HepG2 (cell line): Measurements from ENCODE around the gene TOP1. TPM values are rescaled to one million over a fixed set of nuclear protein-coding genes. Genes with fewer than 3 reads are reported as not detected.

Experiments used
- BRCA1 ChIP-seq: sonication (generic); formaldehyde crosslinking; IDR thresholded peaks from 2 replicates; pipeline ENCODE4 v1.4.0; 2020; ENCODE audit warnings: missing genetic modification reagents
- CBFB ChIP-seq: sonication (generic); formaldehyde crosslinking; IDR thresholded peaks from 2 replicates; pipeline ENCODE4 v1.4.0; 2020; ENCODE audit warnings: missing genetic modification reagents
- CREB1 ChIP-seq, 2 experiments: fragments of 450-650 bp in 1 of 2; IDR thresholded peaks; 2 replicates each; pipeline ENCODE4 v1.6.1; 2016 to 2017; ENCODE audit warnings: control low read depth in 1 of 2, mild to moderate bottlenecking in 1 of 2, missing compliant biosample characterization in 1 of 2, missing genetic modification characterization in 1 of 2
- FOXA3 ChIP-seq: IDR thresholded peaks from 2 replicates; pipeline ENCODE4 v1.6.1; 2016; ENCODE audit warnings: missing genetic modification reagents, missing compliant biosample characterization
- KMT2B ChIP-seq: IDR thresholded peaks from 2 replicates; pipeline ENCODE4 v1.6.1; 2016; ENCODE audit warnings: missing genetic modification reagents, missing compliant biosample characterization
- MAX ChIP-seq: IDR thresholded peaks from 2 replicates; pipeline ENCODE4 v1.6.1; 2012; ENCODE audit warnings: inconsistent platforms
- MTF2 ChIP-seq: sonication (generic); formaldehyde crosslinking; IDR thresholded peaks from 2 replicates; pipeline ENCODE4 v1.5.0; 2020; ENCODE audit warnings: missing genetic modification reagents, borderline replicate concordance
- NBN ChIP-seq: fragments of 450-650 bp; conservative IDR thresholded peaks from 2 replicates; pipeline ENCODE4 v1.6.1; 2017
- SOX13 ChIP-seq, 3 experiments: fragments of 450-650 bp in 1 of 3; sonication (generic) in 1 of 3; formaldehyde crosslinking in 1 of 3; IDR thresholded peaks in 2 of 3; conservative IDR thresholded peaks in 1 of 3; 2 replicates each; pipeline versions ENCODE4 v1.5.0 to v1.6.1; 2016 to 2020; ENCODE audit warnings: antibody characterized with exemption in 1 of 3, mild to moderate bottlenecking in 1 of 3, missing compliant biosample characterization in 1 of 3, missing genetic modification reagents in 1 of 3, moderate library complexity in 1 of 3
- TFDP2 ChIP-seq: sonication (generic); formaldehyde crosslinking; IDR thresholded peaks from 2 replicates; pipeline ENCODE4 v1.4.0; 2020; ENCODE audit warnings: missing genetic modification reagents
- ZFX ChIP-seq: sonication (generic); formaldehyde crosslinking; IDR thresholded peaks from 2 replicates; pipeline ENCODE4 v1.4.0; 2020; ENCODE audit warnings: mild to moderate bottlenecking, low read depth, missing genetic modification reagents, moderate library complexity
- ZNF253 ChIP-seq: sonication (generic); formaldehyde crosslinking; IDR thresholded peaks from 2 replicates; pipeline ENCODE4 v1.8.0; 2022; ENCODE audit warnings: mild to moderate bottlenecking, missing genetic modification reagents, borderline replicate concordance
- ZNF546 ChIP-seq: sonication (generic); formaldehyde crosslinking; conservative IDR thresholded peaks from 2 replicates; pipeline ENCODE4 v1.8.1; 2023; ENCODE audit warnings: mild to moderate bottlenecking, missing genetic modification reagents
- ZNF547 ChIP-seq: sonication (generic); formaldehyde crosslinking; IDR thresholded peaks from 2 replicates; pipeline ENCODE4 v1.5.1; 2020; ENCODE audit warnings: mild to moderate bottlenecking, missing genetic modification reagents
- ZNF567 ChIP-seq: sonication (generic); formaldehyde crosslinking; IDR thresholded peaks from 2 replicates; pipeline ENCODE4 v1.8.1; 2023; ENCODE audit warnings: mild to moderate bottlenecking, missing genetic modification reagents, borderline replicate concordance
- ZNF598 ChIP-seq: sonication (generic); formaldehyde crosslinking; IDR thresholded peaks from 2 replicates; pipeline ENCODE4 v1.5.1; 2020; ENCODE audit warnings: mild to moderate bottlenecking, missing genetic modification reagents, borderline replicate concordance
- ZNF615 ChIP-seq: sonication (generic); formaldehyde crosslinking; IDR thresholded peaks from 2 replicates; pipeline ENCODE4 v1.5.0; 2020; ENCODE audit warnings: mild to moderate bottlenecking, missing genetic modification reagents, borderline replicate concordance
- ZNF687 ChIP-seq: sonication (generic); formaldehyde crosslinking; IDR thresholded peaks from 2 replicates; pipeline ENCODE4 v1.5.1; 2020; ENCODE audit warnings: mild to moderate bottlenecking, missing genetic modification reagents, moderate library complexity
- ZNF770 ChIP-seq: sonication (generic); formaldehyde crosslinking; IDR thresholded peaks from 2 replicates; pipeline ENCODE4 v1.5.0; 2020; ENCODE audit warnings: mild to moderate bottlenecking, missing genetic modification reagents
- polyA plus RNA-seq, 8 experiments: library from polyadenylated mRNA; depleted of rRNA in 3 of 8; stranded (reverse) in 7 of 8; unstranded in 1 of 8; fragments of >200 nt; fragmentation: Illumina TruSeq in 4 of 8; extraction: Trizol in 4 of 8; gene quantifications; 2 replicates each; pipeline versions ENCODE4 v1.2.1 to v1.2.3, GENCODE V29; 2011 to 2016; ENCODE audit warnings: low read depth in 4 of 8, missing spikeins in 1 of 8, mixed read lengths in 1 of 8; ENCODE audit not compliant: insufficient read depth in 1 of 8
- total RNA-seq, 5 experiments: library from RNA; depleted of rRNA; stranded (reverse); fragments of >200 nt; fragmentation: Illumina TruSeq; extraction: Trizol; gene quantifications; 2 replicates each; pipeline ENCODE4 v1.2.3, GENCODE V29; 2016; ENCODE audit warnings: low read depth in 1 of 5

The TOP1 gene
- total and polyA plus RNA-seq, 2 of the 13 experiments (the other 11 are each of a cell fraction or from before 2014, with no cell fraction given): 10.2 to 19.4 TPM

GRCh38 chr20:41137614-41138474 lies 109.2 kb downstream of the TOP1 start (continued):
- TF ChIP-seq ZNF687 (CRISPR knock-in tag) (peak; percentile 83), ZNF770 (CRISPR knock-in tag) (peak; percentile 56; the same call in 1 of the 2 replicates), ZNF615 (CRISPR knock-in tag) (peak; percentile 94), TFDP2 (CRISPR knock-in tag) (peak; percentile 26), KMT2B (peak; percentile 46; the same call in 1 of the 2 replicates), ZNF253 (no peak), CREB1 (IDR thresholded peaks at IDR 0.05) (no peak), CREB1 (CRISPR knock-in tag; IDR thresholded peaks at IDR 0.05) (no peak), ZFX (CRISPR knock-in tag) (peak; percentile 95), SOX13 (IDR thresholded peaks at IDR 0.05) (no peak; the same call in 1 of the 2 replicates), SOX13 (CRISPR knock-in tag; conservative IDR thresholded peaks at IDR 0.05 in 1 of 2, IDR thresholded peaks at IDR 0.05 in 1 of 2) (no peak), CBFB (CRISPR knock-in tag) (0 out of 2 replicates have a peak, but pooled peaks have one; percentile 7), ZNF598 (0 out of 2 replicates have a peak, but pooled peaks have one; percentile 31), NBN (no peak), MTF2 (0 out of 2 replicates have a peak, but pooled peaks have one; percentile 84), ZNF567 (CRISPR knock-in tag) (no peak; the same call in 1 of the 2 replicates), FOXA3 (no peak), BRCA1 (peak; percentile 37; the same call in 1 of the 2 replicates), MAX (peak; percentile 25; the same call in 1 of the 2 replicates), ZNF547 (CRISPR knock-in tag) (peak; percentile 46; the same call in 1 of the 2 replicates), ZNF546 (no peak)
